BLaER1 (cell line): ENCODE data around the gene CD7.

Experiments used
- H3K27ac ChIP-seq: shearing (Covaris generic); formaldehyde crosslinking; 2 replicates; pipeline ENCODE4 v1.8.1; 2022
- H3K27me3 ChIP-seq: shearing (Covaris generic); formaldehyde crosslinking; 2 replicates; pipeline ENCODE4 v1.8.1; 2022
- H3K36me3 ChIP-seq: shearing (Covaris generic); formaldehyde crosslinking; 2 replicates; pipeline ENCODE4 v1.8.1; 2022
- H3K4me1 ChIP-seq: shearing (Covaris generic); formaldehyde crosslinking; 2 replicates; pipeline ENCODE4 v1.8.1; 2022
- H3K4me2 ChIP-seq: shearing (Covaris generic); formaldehyde crosslinking; 2 replicates; pipeline ENCODE4 v1.8.1; 2022
- H3K4me3 ChIP-seq: shearing (Covaris generic); formaldehyde crosslinking; 2 replicates; pipeline ENCODE4 v1.8.1; 2022
- H3K9ac ChIP-seq: shearing (Covaris generic); formaldehyde crosslinking; 2 replicates; pipeline ENCODE4 v1.8.1; 2022
- H3K9me3 ChIP-seq: shearing (Covaris generic); formaldehyde crosslinking; 2 replicates; pipeline ENCODE4 v1.8.1; 2022
- H4K20me1 ChIP-seq: shearing (Covaris generic); formaldehyde crosslinking; 2 replicates; pipeline ENCODE4 v1.8.1; 2022
- Cebpa-rat ChIP-seq: shearing (Covaris generic); IDR thresholded peaks from 2 replicates; pipeline ENCODE4 v1.8.1; 2022

CD7 gene

GRCh38 chr17:82314727-82315605, 2.4 kb downstream of the CD7 start:
- no peak overlapping the region for H3K27ac ChIP-seq
- H3K9me3 ChIP-seq = peaks cover 14% of the 10 kb centered on the region; the same call in 1 of the 2 replicates
- H4K20me1 ChIP-seq = no peaks in the 10 kb centered on the region; the same call in 1 of the 2 replicates
- no peak overlapping the region; the same call in 1 of the 2 replicates for H3K4me3 ChIP-seq
- H3K4me1 ChIP-seq = peaks cover 42% of the 10 kb centered on the region
- peak overlapping the region; percentile 81 for H3K4me2 ChIP-seq
- H3K9ac ChIP-seq = no peak overlapping the region
- no peak for TF ChIP-seq Cebpa-rat
- no peaks in the 10 kb centered on the region for H3K36me3 ChIP-seq
- peaks cover 43% of the 10 kb centered on the region for H3K27me3 ChIP-seq

GRCh38 chr17:82314012-82314726, 3.2 kb downstream of the CD7 start:
- Histone ChIP-seq H3K9ac (no peak overlapping the region; the same call in 1 of the 2 replicates), H3K4me2 (peak overlapping the region; percentile 81), H3K36me3 (no peaks in the 10 kb centered on the region), H4K20me1 (no peaks in the 10 kb centered on the region; the same call in 1 of the 2 replicates), H3K27me3 (peaks cover 43% of the 10 kb centered on the region), H3K9me3 (peaks cover 11% of the 10 kb centered on the region; the same call in 1 of the 2 replicates), H3K27ac (no peak overlapping the region), H3K4me1 (peaks cover 42% of the 10 kb centered on the region), H3K4me3 (no peak overlapping the region)
- no peak for TF ChIP-seq Cebpa-rat

DNA sequence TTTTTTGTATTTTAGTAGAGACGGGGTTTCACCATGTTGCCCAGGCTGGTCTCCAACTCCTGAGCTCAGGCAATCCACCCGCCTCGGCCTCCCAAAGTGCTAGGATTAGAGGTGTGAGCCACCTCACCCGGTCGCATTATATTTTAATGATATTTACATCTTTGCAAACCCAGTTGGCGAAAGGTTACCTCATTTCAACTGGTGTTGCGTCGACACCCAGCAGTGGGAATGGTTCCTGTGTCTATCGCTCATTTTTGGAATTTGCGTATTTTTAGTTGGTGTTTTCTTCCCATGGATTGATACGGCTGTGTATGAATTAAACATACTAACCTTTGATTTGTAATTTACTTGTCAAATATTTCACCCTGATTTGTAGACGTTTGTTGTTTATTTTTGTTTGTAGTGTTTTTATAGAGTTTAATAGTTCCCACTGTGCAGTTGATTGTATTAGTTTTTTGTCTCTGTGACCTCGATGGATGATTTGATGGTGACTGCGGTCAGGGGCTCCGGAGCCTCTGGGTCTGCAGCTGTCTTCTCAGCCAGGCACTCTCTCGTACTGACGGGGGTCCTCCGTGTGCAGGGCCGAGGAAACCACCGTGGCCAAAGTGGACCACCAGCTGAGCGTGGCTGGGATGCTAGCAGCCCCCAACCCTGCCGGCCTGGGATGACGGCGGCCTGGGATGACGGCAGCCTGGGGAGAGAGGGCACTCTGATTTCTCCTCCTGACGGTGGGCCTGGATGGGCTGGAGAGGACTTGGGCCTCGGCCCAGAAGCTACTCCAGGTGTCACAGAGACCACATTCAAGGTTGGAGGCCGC, 4.0 kb downstream of the CD7 start:
- Histone ChIP-seq H3K4me3 (no peak overlapping the region), H3K27ac (no peak overlapping the region), H3K36me3 (no peaks in the 10 kb centered on the region), H4K20me1 (no peaks in the 10 kb centered on the region; the same call in 1 of the 2 replicates), H3K4me2 (no peak overlapping the region), H3K27me3 (peaks cover 48% of the 10 kb centered on the region), H3K9me3 (peaks cover 3% of the 10 kb centered on the region; the same call in 1 of the 2 replicates), H3K9ac (no peak overlapping the region; the same call in 1 of the 2 replicates), H3K4me1 (peaks cover 46% of the 10 kb centered on the region)
- no peak for TF ChIP-seq Cebpa-rat

DNA sequence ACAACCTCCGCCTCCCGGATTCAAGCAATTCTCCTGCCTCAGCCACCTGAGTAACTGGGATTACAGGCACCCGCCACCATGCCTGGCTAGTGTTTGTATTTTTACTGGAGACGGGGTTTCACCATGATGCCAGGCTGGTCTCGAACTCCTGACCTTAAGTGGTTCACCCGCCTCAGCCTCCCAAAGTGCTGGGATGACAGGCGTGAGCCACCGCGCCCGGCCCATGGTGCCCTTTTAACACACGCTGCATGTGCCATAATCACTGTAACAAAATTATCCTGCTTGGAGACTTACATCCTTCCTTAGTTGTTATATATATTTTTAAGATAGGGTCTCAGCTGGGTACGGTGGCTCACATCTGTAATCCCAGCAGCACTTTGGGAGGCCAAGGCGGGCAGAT, 5.4 kb downstream of the CD7 start:
- no peaks in the 10 kb centered on the region for H3K9me3 ChIP-seq

DNA sequence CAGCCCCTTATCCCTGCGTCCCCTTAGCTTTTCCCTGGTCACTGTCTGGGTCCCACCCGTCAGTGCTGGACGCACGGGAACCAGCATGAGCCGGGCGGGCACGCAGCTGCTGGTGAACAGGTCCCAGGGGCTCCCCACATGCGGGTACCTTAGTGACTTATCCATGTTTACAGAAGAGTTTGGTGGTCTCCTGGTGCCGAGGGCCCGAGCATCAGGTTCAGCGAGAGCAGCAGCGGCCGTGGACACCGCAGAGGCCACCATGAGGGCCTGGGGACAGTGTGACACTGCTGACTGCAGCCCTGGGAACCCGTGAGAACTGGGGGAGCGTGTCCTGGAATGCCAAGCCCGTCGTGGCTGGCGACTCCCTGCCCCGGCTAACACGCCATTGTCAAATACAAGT, 6.5 kb downstream of the CD7 start:
- Histone ChIP-seq H4K20me1 (no peaks in the 10 kb centered on the region), H3K9ac (no peak overlapping the region), H3K4me3 (no peak overlapping the region), H3K27me3 (peaks cover 30% of the 10 kb centered on the region), H3K9me3 (no peaks in the 10 kb centered on the region), H3K27ac (no peak overlapping the region), H3K4me1 (peaks cover 38% of the 10 kb centered on the region), H3K36me3 (no peaks in the 10 kb centered on the region), H3K4me2 (no peak overlapping the region)
- TF ChIP-seq Cebpa-rat = no peak

More for the DNA sequence above, 5.4 kb downstream of the CD7 start:
- Histone ChIP-seq H3K4me2 (no peak overlapping the region), H3K27ac (no peak overlapping the region), H3K9ac (no peak overlapping the region), H3K4me1 (peaks cover 38% of the 10 kb centered on the region), H4K20me1 (no peaks in the 10 kb centered on the region), H3K4me3 (no peak overlapping the region), H3K27me3 (peaks cover 41% of the 10 kb centered on the region), H3K36me3 (no peaks in the 10 kb centered on the region)
- TF ChIP-seq Cebpa-rat = no peak

- Histone ChIP-seq H3K4me3 (no peak overlapping the region), H4K20me1 (no peaks in the 10 kb centered on the region), H3K27ac (no peak overlapping the region), H3K4me1 (peaks cover 38% of the 10 kb centered on the region), H3K4me2 (no peak overlapping the region), H3K9ac (no peak overlapping the region), H3K9me3 (no peaks in the 10 kb centered on the region), H3K36me3 (no peaks in the 10 kb centered on the region), H3K27me3 (peaks cover 20% of the 10 kb centered on the region; the same call in 1 of the 2 replicates)
- TF ChIP-seq Cebpa-rat = no peak
These were observed 7.5 kb downstream of the CD7 start for GRCh38 chr17:82309656-82310570.

DNA sequence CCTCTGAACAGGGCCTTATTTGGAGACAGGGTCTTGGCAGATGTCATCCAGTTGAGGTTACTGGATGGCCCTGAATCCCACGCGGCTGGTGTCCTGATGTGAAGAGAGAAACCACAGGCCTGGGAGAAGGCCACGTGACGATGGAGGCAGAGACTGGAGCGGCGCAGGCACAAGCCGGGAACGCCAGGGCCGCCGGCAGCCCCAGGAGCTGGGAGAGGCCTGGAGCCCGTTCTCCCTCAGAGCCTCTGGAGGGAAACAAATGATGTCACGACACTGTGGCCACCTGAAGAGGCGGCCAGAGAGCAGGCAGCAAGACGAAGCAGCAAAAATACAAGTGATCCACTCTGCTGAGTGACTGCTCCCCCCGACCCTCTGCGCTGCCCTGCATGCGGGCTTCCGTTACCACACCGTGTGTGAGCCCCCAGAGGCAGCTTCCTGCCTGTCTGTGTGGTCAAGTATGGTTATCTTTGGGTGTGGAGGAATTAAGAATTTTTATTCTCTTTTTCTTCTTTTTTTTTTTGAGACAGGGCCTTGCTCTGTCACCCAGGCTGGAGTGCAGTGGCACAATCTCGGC, 11.6 kb downstream of the CD7 start:
- Histone ChIP-seq H3K4me2 (peak overlapping the region; percentile 98), H3K27me3 (peaks cover 5% of the 10 kb centered on the region; the same call in 1 of the 2 replicates), H3K4me3 (no peak overlapping the region), H3K27ac (no peak overlapping the region), H3K9me3 (no peaks in the 10 kb centered on the region), H4K20me1 (peaks cover 26% of the 10 kb centered on the region; the same call in 1 of the 2 replicates), H3K4me1 (peaks cover 65% of the 10 kb centered on the region), H3K36me3 (no peaks in the 10 kb centered on the region), H3K9ac (peak overlapping the region; percentile 32; the same call in 1 of the 2 replicates)
- TF ChIP-seq Cebpa-rat = no peak
